Urinary bladder (tissue), 4 donors: ENCODE measurements around the gene USH1C. TPM values are rescaled to one million over a fixed set of nuclear protein-coding genes. Genes with fewer than 3 reads are reported as not detected.

ENCODE experiments used
- DNase-seq: peaks from one replicate; pipeline ENCODE4 v3.0.0-alpha.2; 2015; ENCODE audit errors: extremely low spot score
- H3K27ac ChIP-seq: one replicate; pipeline ENCODE4 v1.5.1; 2013; ENCODE audit warnings: low read depth, mild to moderate bottlenecking, moderate library complexity
- H3K36me3 ChIP-seq: one replicate; pipeline ENCODE4 v1.6.1; 2013; ENCODE audit warnings: mild to moderate bottlenecking, moderate library complexity; ENCODE audit not compliant: insufficient read depth
- H3K4me1 ChIP-seq: one replicate; pipeline ENCODE4 v1.6.1; 2013; ENCODE audit warnings: mild to moderate bottlenecking, moderate library complexity; ENCODE audit not compliant: insufficient read depth
- H3K4me3 ChIP-seq: one replicate; pipeline ENCODE4 v1.5.1; 2013; ENCODE audit warnings: low read depth, low read length
- WGBS: extraction: QIAGEN DNeasy Blood & Tissue Kit; methylation state at CpG from one replicate; pipeline ENCODE4 v1.1.7; 2013; 5-methylcytosine and 5-hydroxymethylcytosine counted together
- polyA plus RNA-seq: library from polyadenylated mRNA; stranded (reverse); fragments of 200-250 nt; gene quantifications from one replicate; pipeline ENCODE4 v1.2.3, GENCODE V29; 2013
- total RNA-seq: library from RNA; depleted of rRNA; stranded (reverse); fragments of >200 nt; gene quantifications from one replicate; pipeline ENCODE4 v1.2.3, GENCODE V29; 2014
- donor health status: healthy with polysubstance abuse.
- donor health status: healthy.

USH1C gene
- total and polyA plus RNA-seq, 2 donors: 0.10 to 0.74 TPM

- no peaks in the 10 kb centered on the region for H3K4me1 ChIP-seq
- 83% methylated on average over 2 of the region's 2 CpGs for WGBS
- H3K4me3 ChIP-seq: no peak overlapping the region
- DNase-seq: no peak
- no peaks in the 10 kb centered on the region for H3K36me3 ChIP-seq
- no peak overlapping the region for H3K27ac ChIP-seq
These were observed 36.4 kb downstream of the USH1C start for GRCh38 chr11:17507773-17508172.

GRCh38 chr11:17506942-17507341 is 37.3 kb downstream of the USH1C start:
- DNase-seq: no peak
- H3K36me3 ChIP-seq: no peaks in the 10 kb centered on the region
- H3K4me1 ChIP-seq: no peaks in the 10 kb centered on the region
- 69% methylated on average over 3 of the region's 3 CpGs for WGBS
- H3K27ac ChIP-seq: no peak overlapping the region
- H3K4me3 ChIP-seq: no peak overlapping the region

GRCh38 chr11:17506314-17506713 is 37.9 kb downstream of the USH1C start:
- Histone ChIP-seq H3K27ac (no peak overlapping the region), H3K4me3 (no peak overlapping the region), H3K4me1 (no peaks in the 10 kb centered on the region), H3K36me3 (no peaks in the 10 kb centered on the region)
- WGBS: 87% methylated on average over 6 of the region's 6 CpGs
- no peak for DNase-seq

GRCh38 chr11:17505146-17505545 is 39.1 kb downstream of the USH1C start:
- DNase-seq: no peak
- no peaks in the 10 kb centered on the region for H3K4me1 ChIP-seq
- 84% methylated on average over 4 of the region's 4 CpGs for WGBS
- no peak overlapping the region for H3K4me3 ChIP-seq
- no peaks in the 10 kb centered on the region for H3K36me3 ChIP-seq
- no peak overlapping the region for H3K27ac ChIP-seq

- no peak for DNase-seq
- 31% methylated on average over 9 of the region's 9 CpGs for WGBS
- Histone ChIP-seq H3K27ac (no peak overlapping the region), H3K4me3 (no peak overlapping the region), H3K36me3 (no peaks in the 10 kb centered on the region), H3K4me1 (no peaks in the 10 kb centered on the region)
These were observed 39.7 kb downstream of the USH1C start for GRCh38 chr11:17504330-17505107.

GRCh38 chr11:17502630-17503029 is 41.6 kb downstream of the USH1C start:
- H3K27ac ChIP-seq: no peak overlapping the region
- DNase-seq: no peak
- H3K4me3 ChIP-seq: no peak overlapping the region
- H3K4me1 ChIP-seq: no peaks in the 10 kb centered on the region
- no peaks in the 10 kb centered on the region for H3K36me3 ChIP-seq
- WGBS: 88% methylated on average over 4 of the region's 4 CpGs

- no peak for DNase-seq
- H3K4me3 ChIP-seq: no peak overlapping the region
- H3K27ac ChIP-seq: no peak overlapping the region
- no peaks in the 10 kb centered on the region for H3K36me3 ChIP-seq
- H3K4me1 ChIP-seq: no peaks in the 10 kb centered on the region
- 93% methylated on average over 12 of the region's 12 CpGs for WGBS
These were observed 43.5 kb downstream of the USH1C start for GRCh38 chr11:17500673-17501072.

GRCh38 chr11:17498475-17498874 is 45.7 kb downstream of the USH1C start:
- WGBS: 72% methylated on average over 5 of the region's 5 CpGs
- Histone ChIP-seq H3K36me3 (no peaks in the 10 kb centered on the region), H3K4me1 (no peaks in the 10 kb centered on the region), H3K4me3 (no peak overlapping the region), H3K27ac (no peak overlapping the region)
- no peak for DNase-seq

- Histone ChIP-seq H3K4me3 (no peak overlapping the region), H3K4me1 (no peaks in the 10 kb centered on the region), H3K27ac (no peak overlapping the region), H3K36me3 (no peaks in the 10 kb centered on the region)
- DNase-seq: no peak
- 55% methylated on average over 4 of the region's 4 CpGs for WGBS
These were observed 46.2 kb downstream of the USH1C start for GRCh38 chr11:17498058-17498457.

- no peak for DNase-seq
- H3K4me3 ChIP-seq: no peak overlapping the region
- no peaks in the 10 kb centered on the region for H3K36me3 ChIP-seq
- no peak overlapping the region for H3K27ac ChIP-seq
- no peaks in the 10 kb centered on the region for H3K4me1 ChIP-seq
- 54% methylated on average over 7 of the region's 7 CpGs for WGBS
These were observed 47.8 kb downstream of the USH1C start for GRCh38 chr11:17496406-17496805.

- Histone ChIP-seq H3K27ac (no peak overlapping the region), H3K4me3 (no peak overlapping the region), H3K4me1 (no peaks in the 10 kb centered on the region), H3K36me3 (no peaks in the 10 kb centered on the region)
- WGBS: 70% methylated on average over 6 of the region's 6 CpGs
- no peak for DNase-seq
These were observed 50.2 kb downstream of the USH1C start for GRCh38 chr11:17494019-17494418.

GRCh38 chr11:17490938-17491337 is 53.3 kb downstream of the USH1C start:
- Histone ChIP-seq H3K36me3 (no peaks in the 10 kb centered on the region), H3K27ac (no peak overlapping the region), H3K4me3 (no peak overlapping the region), H3K4me1 (no peaks in the 10 kb centered on the region)
- no peak for DNase-seq
- WGBS: 79% methylated on average over 4 of the region's 4 CpGs

- no peaks in the 10 kb centered on the region for H3K36me3 ChIP-seq
- DNase-seq: no peak
- H3K4me3 ChIP-seq: no peak overlapping the region
- H3K4me1 ChIP-seq: no peaks in the 10 kb centered on the region
- 87% methylated on average over 6 of the region's 6 CpGs for WGBS
- H3K27ac ChIP-seq: no peak overlapping the region
These were observed 54.0 kb downstream of the USH1C start for GRCh38 chr11:17490232-17490631.

GRCh38 chr11:17489751-17490150 is 54.5 kb downstream of the USH1C start:
- Histone ChIP-seq H3K36me3 (no peaks in the 10 kb centered on the region), H3K27ac (no peak overlapping the region), H3K4me1 (no peaks in the 10 kb centered on the region), H3K4me3 (no peak overlapping the region)
- WGBS: 73% methylated on average over 5 of the region's 5 CpGs
- no peak for DNase-seq

- H3K27ac ChIP-seq: no peak overlapping the region
- no peak overlapping the region for H3K4me3 ChIP-seq
- no peaks in the 10 kb centered on the region for H3K36me3 ChIP-seq
- no peaks in the 10 kb centered on the region for H3K4me1 ChIP-seq
- no peak for DNase-seq
- 81% methylated on average over 1 of the region's 1 CpG for WGBS
These were observed 55.7 kb downstream of the USH1C start for GRCh38 chr11:17488563-17488962.
